Subcutaneous abdominal adipose tissue (tissue), 5 donors: ENCODE results near the gene ZNF3.

Source experiments
- H3K27ac ChIP-seq: one replicate; pipeline ENCODE4 v1.7.0; 2013; ENCODE audit warnings: low read depth, mild to moderate bottlenecking, inconsistent platforms, low read length, moderate library complexity
- H3K27me3 ChIP-seq, 5 donors: one replicate each; pipeline ENCODE4 v1.7.0; 2013; ENCODE audit warnings: low read length in 5 of 5, inconsistent platforms in 1 of 5; ENCODE audit not compliant: control insufficient read depth in 5 of 5, insufficient read depth in 4 of 5
- H3K36me3 ChIP-seq, 5 donors: one replicate each; pipeline ENCODE4 v1.7.0; 2013; ENCODE audit warnings: low read length in 5 of 5; ENCODE audit not compliant: control insufficient read depth in 5 of 5, insufficient read depth in 5 of 5
- H3K4me1 ChIP-seq, 5 donors: one replicate each; pipeline ENCODE4 v1.7.0; 2013; ENCODE audit warnings: low read length in 5 of 5, mild to moderate bottlenecking in 3 of 5, moderate library complexity in 1 of 5; ENCODE audit not compliant: control insufficient read depth in 5 of 5, insufficient read depth in 5 of 5
- H3K4me3 ChIP-seq, 5 donors: one replicate each; pipeline ENCODE4 v1.7.0; 2013; ENCODE audit warnings: low read length in 5 of 5, low read depth in 1 of 5
- H3K9ac ChIP-seq, 5 donors: one replicate each; pipeline ENCODE4 v1.7.0; 2013; ENCODE audit warnings: low read length in 5 of 5, mild to moderate bottlenecking in 4 of 5, moderate library complexity in 3 of 5
- H3K9me3 ChIP-seq, 5 donors: one replicate each; pipeline ENCODE4 v1.7.0; 2013; ENCODE audit warnings: low read length in 5 of 5; ENCODE audit not compliant: control insufficient read depth in 5 of 5
- donor health status: healthy.
- donor health status: healthy.
- donor health status: healthy.
- donor health status: healthy.
- donor health status: healthy.

ZNF3 gene

DNA sequence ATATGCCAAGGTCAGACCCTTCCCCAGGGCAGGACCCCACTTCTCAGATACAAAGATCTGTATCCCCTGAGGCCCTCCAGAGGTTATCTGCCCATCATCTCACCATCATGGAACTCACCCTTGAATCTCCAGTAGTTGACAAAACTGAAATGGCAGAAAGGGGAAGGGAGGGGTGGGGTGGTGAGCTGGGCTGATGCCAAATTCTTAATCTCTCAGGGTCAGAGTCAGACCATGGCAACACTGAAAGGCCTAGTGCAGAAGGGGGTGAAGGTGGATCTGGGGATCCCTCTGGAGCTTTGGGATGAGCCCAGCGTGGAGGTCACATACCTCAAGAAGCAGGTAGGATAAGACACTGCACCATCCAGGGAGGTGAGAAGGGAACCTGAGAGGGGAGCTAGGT lies 41.0 kb upstream of the ZNF3 start:
- Histone ChIP-seq H3K27me3 (no peaks in the 10 kb centered on the region), H3K4me3 (no peak overlapping the region), H3K4me1 (peaks cover 4 to 51% (median 35%) of the 10 kb centered on the region in 5 donors), H3K36me3 (peaks cover 0 to 5% (median 3%) of the 10 kb centered on the region in 5 donors), H3K9me3 (no peaks in the 10 kb centered on the region), H3K9ac (no peak overlapping the region), H3K27ac (no peak overlapping the region)

DNA sequence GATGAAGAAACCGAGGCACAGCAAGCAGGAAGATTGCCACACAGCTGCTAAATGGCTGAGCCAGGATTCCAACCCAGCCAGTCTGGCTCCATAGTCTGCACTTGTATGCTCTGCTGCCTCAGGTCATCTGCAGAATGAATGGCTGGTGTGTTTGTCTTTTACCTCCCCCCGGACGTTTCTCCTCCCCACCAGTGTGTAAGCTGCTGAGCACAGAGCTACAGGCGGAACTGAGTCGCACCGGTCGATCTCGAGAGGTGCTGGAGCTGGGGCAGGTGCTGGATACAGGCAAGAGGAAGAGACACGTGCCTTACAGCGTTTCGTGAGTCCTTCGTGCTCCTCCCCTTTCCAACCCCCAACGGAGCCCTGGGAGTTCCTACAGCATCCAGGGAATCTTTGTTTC lies 40.5 kb upstream of the ZNF3 start:
- no peak overlapping the region for H3K27ac ChIP-seq
- peaks cover 0 to 5% (median 3%) of the 10 kb centered on the region in 5 donors for H3K36me3 ChIP-seq
- no peak overlapping the region for H3K4me3 ChIP-seq
- no peaks in the 10 kb centered on the region for H3K27me3 ChIP-seq
- peaks cover 4 to 46% (median 34%) of the 10 kb centered on the region in 5 donors for H3K4me1 ChIP-seq
- H3K9ac ChIP-seq: no peak overlapping the region
- H3K9me3 ChIP-seq: no peaks in the 10 kb centered on the region

DNA sequence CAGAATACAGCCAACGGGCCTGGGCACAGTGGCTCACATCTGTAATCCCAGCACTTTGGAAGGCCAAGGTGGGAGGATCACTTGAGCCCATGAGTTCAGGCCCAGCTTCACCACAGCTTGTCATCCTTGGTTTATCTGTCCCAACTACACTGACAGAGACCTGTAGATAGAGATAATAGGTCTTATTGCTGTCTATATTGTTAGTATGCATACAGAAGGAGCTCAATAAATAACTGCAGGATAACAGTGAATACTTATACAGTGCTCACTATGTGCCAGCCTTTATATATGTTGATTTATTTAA lies 39.2 kb upstream of the ZNF3 start:
- Histone ChIP-seq H3K36me3 (peaks cover 0 to 5% (median 3%) of the 10 kb centered on the region in 5 donors), H3K9ac (peak overlapping the region in 1 of 5 donors; percentile 75), H3K27me3 (no peaks in the 10 kb centered on the region), H3K27ac (no peak overlapping the region), H3K4me3 (peak overlapping the region in 2 of 5 donors; percentile 86 to 93), H3K4me1 (peaks cover 4 to 39% (median 27%) of the 10 kb centered on the region in 5 donors), H3K9me3 (no peaks in the 10 kb centered on the region)

DNA sequence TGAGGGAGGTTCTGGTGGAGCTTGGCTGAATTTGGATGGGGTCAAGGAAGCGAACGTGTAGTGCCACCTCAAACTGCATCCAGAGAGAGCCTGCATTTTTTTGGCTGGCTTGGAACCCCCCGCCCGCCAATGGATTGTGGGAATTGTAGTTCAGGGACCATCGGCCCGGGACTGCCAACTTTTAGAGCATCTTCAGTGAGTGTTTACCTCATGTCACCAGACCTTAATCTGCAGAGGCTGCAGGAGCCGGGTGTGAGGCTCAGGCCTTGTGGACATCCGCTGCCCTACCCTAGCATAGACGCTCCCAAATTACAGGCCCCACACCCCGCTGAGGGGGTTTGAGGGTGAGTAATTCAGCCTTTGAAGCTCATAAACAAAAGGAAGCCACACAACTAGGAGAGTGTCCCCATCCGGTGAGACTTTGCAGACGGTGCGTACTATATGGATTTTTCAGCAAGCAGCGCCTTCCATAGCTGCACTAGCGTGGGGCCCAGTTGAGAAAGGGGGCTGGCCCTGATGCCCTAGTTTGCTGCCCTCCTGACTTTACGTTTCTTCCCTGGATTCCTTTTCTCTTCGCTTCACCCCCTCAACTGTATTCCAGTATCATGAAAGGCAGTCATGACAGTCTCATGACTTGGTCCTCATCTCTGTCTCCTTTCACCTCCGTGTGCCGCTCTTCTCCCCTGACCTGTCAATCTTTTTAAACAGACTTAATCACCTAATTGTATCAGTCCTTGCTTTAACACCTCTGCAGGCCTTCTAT lies 38.6 kb upstream of the ZNF3 start:
- Histone ChIP-seq H3K27ac (peak overlapping the region; percentile 97), H3K9ac (peak overlapping the region; percentile 56 to 86 (median 84)), H3K4me3 (peak overlapping the region; percentile 86 to 98 (median 93)), H3K36me3 (peaks cover 0 to 4% (median 3%) of the 10 kb centered on the region in 5 donors), H3K9me3 (no peaks in the 10 kb centered on the region), H3K27me3 (no peaks in the 10 kb centered on the region), H3K4me1 (peaks cover 4 to 34% (median 27%) of the 10 kb centered on the region in 5 donors)

DNA sequence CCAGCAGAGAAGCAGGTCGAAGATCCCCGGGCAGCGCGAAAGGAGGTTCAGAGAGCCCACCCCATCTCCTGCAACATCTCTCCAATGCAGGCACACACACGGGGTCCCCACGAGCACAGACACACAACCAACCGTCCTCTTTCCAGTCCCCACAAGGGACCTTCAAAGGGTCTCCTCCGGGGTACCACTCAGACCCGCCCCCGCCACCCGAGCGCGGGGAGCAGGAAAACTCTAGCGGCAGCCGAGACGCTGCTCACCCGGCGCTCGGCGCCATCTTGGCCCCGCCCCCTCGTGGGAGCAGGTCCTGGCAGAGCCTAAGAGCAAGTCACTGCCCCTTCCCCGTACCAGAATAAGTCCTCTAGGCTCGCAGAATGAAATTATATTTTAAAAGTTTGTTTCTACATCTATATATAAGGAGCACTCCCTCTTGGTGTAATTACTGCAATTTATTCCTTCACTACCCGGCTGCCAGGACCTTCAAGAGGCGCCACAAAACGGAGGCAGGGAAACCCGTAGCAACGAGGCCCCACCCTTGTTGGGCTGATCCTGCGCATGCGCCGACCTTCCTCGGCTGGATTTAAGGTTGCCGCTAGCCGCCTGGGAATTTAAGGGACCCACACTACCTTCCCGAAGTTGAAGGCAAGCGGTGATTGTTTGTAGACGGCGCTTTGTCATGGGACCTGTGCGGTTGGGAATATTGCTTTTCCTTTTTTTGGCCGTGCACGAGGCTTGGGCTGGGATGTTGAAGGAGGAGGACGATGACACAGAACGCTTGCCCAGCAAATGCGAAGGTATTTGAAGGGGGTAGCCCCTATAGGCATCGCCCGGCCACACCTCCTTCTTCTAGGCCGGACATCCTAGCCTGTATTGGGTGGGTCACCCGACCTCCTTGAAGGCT lies 37.8 kb upstream of the ZNF3 start, which contains the start of the genes CNPY4 and TAF6:
CNPY4 (plus strand) TSS at position 563 of the 898 bp plus-strand sequence; CDS start at position 674, 111 bp downstream.
TAF6 (minus strand) TSS at position 287 of the 898 bp plus-strand sequence. CDS start 5,149 bp downstream, outside the sequence.
- H3K4me3 ChIP-seq: peak within 1 kb of the TSS; percentile 86 to 99 (median 93)
- no peaks in the 10 kb centered on the region for H3K27me3 ChIP-seq
- peak within 1 kb of the TSS; percentile 97 for H3K27ac ChIP-seq
- H3K36me3 ChIP-seq: peaks cover 0 to 4% (median 3%) of the 10 kb centered on the region in 5 donors
- peak within 1 kb of the TSS; percentile 73 to 86 (median 84) for H3K9ac ChIP-seq
- peaks cover 4 to 27% (median 22%) of the 10 kb centered on the region in 5 donors for H3K4me1 ChIP-seq
- no peaks in the 10 kb centered on the region for H3K9me3 ChIP-seq

DNA sequence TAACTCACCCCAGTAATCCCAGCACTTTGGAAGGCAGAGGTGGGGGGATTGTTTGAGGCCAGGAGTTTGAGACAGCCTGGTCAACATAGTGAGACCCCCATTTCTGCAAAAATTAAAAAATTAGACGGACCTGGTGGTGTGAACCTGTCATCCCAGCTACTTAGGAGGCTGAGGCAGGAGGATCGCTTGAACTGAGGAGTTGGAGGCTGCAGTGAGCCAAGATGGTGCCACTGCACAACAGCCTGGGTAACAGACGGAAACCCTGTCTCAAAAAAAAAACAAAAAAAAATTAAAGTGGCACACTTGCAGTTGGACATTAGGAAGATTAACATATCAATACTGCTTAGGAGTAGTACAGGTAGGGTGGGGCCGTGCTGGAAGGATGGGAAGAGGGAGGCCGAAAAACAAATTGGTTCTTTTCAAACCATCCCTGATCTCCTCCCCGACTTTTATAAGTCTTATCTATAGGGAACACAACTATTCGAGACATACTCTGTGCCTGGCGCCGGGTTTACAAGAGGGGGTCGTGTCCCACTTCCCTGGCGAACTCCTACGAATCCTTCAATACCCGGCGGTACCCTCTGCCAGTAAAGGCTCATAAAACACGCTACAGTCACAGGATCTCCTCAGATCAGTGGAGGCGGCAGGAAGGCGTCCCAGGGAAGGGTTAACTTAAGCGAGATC lies 37.0 kb upstream of the ZNF3 start:
- Histone ChIP-seq H3K9ac (peak overlapping the region; percentile 73 to 86 (median 84)), H3K9me3 (no peaks in the 10 kb centered on the region), H3K27ac (peak overlapping the region; percentile 97), H3K36me3 (peaks cover 0 to 11% (median 9%) of the 10 kb centered on the region in 5 donors), H3K27me3 (no peaks in the 10 kb centered on the region), H3K4me3 (peak overlapping the region; percentile 86 to 99 (median 93)), H3K4me1 (peaks cover 4 to 27% (median 22%) of the 10 kb centered on the region in 5 donors)

DNA sequence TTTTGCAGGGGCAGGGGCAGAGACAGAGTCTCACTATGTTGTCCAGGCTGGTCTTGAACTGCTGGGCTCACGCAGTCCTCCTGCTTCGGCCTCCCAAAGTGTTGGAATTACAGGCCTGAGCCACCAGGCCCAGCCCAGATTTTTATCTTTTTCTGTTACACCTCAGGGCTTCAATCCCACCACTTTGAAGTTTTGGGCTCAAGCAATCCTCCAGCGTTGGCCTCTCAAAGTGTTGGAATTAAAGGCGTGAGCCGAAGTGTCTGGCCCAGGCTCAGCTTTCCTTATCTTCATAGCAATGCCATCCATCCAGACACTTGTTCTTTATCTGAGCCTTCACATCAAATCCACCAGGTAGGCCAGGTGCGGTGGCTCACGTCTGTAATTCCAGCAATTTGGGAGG lies 33.5 kb upstream of the ZNF3 start:
- Histone ChIP-seq H3K27me3 (no peaks in the 10 kb centered on the region), H3K36me3 (peaks cover 0 to 41% (median 36%) of the 10 kb centered on the region in 5 donors), H3K9me3 (no peaks in the 10 kb centered on the region), H3K4me3 (no peak overlapping the region), H3K27ac (no peak overlapping the region), H3K9ac (no peak overlapping the region), H3K4me1 (peaks cover 2 to 17% (median 14%) of the 10 kb centered on the region in 5 donors)

DNA sequence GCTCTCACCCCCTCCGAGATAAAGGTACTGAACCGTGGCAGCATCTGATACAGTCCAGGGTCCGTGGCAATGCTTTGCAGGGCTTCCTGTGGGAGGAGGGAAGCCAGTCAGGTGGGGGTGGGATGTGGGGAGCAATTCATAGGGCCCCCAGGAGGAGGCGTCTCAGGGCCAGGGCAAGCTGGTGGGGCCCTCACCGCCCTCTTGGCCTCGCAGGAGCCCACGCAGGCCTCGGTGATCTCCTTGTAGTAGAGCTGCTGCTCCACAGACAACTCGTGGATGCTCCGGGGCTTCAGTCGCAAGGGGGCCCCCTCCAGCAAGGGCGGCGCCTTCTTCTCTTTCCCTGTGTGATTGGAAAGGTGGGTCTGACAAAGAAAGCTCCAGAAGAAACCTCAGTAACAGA lies 30.4 kb upstream of the ZNF3 start:
- no peaks in the 10 kb centered on the region for H3K4me1 ChIP-seq
- no peaks in the 10 kb centered on the region for H3K9me3 ChIP-seq
- no peaks in the 10 kb centered on the region for H3K27me3 ChIP-seq
- no peak overlapping the region for H3K4me3 ChIP-seq
- no peak overlapping the region for H3K9ac ChIP-seq
- no peak overlapping the region for H3K27ac ChIP-seq
- peaks cover 0 to 69% (median 63%) of the 10 kb centered on the region in 5 donors for H3K36me3 ChIP-seq

DNA sequence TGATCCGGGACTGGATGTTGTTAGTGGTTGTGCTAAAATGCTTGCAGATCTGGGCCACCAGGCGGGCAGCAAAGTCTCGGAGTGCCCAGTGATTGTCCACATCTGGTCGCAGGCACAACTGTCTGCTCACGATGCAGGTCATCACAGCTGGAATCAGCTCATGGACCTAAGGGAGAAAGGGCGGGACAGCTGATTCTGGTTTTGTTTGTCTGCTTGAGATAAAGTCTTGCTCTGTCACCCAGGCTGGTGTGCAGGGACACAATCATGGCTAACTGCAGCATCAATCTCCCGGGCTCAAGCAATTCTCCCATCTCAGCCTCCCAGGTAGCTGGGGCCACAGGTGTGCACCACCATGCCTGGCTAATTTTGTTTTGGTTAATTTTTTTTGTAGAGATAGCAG lies 29.6 kb upstream of the ZNF3 start:
- peaks cover 0 to 76% (median 69%) of the 10 kb centered on the region in 5 donors for H3K36me3 ChIP-seq
- no peak overlapping the region for H3K27ac ChIP-seq
- H3K27me3 ChIP-seq: no peaks in the 10 kb centered on the region
- no peaks in the 10 kb centered on the region for H3K4me1 ChIP-seq
- H3K9me3 ChIP-seq: no peaks in the 10 kb centered on the region
- no peak overlapping the region for H3K9ac ChIP-seq
- H3K4me3 ChIP-seq: no peak overlapping the region
